Inferior parietal cortex (tissue), 1 donor: ENCODE data around the gene PCSK2.
A peak's percentile ranks its signal among the peaks of the same experiment; 100 is the strongest.

ENCODE experiments used
- DNase-seq: peaks from one replicate; pipeline ENCODE4 v3.0.0-alpha.2; 2016; ENCODE audit errors: extremely low spot score

Gene PCSK2

DNA sequence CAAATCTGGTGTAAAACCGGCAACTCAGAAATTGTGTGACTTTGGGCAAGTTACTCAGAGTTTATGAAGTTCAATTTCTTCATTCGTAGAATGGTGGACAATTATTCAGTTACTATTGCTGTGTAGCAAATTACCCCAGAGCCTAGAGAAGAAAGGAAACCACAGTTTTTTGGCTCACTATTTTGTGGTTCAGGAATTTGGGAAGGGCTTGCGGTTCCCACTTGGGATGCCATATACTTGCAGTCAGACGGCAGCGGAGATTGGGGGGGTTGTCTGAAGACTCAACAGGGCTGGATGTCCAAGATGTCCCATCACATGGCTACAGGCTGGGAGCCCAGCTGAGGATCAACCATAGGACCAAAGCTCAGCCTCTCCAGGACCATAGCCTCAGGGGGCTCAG lies 108.1 kb downstream of the PCSK2 start:
- no peak for DNase-seq

DNA sequence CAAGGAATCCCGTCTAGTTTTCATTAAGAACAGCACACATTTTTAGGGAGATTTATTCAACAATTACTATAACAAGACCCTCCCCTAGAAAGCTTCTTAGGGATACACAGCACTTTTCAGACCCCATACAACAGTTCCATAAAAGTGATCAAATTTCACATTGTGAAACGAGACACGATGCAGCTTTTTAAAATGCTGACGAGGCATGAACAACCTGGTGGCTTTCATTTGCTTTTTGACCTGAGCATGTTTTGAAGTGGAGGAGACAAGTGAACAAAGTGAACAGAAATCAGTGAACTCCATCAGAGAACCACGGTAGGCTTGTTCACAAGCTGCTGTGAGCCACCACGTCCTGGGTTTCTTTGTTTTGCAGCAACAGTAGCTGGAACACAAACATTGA lies 112.2 kb downstream of the PCSK2 start:
- DNase-seq = no peak

DNA sequence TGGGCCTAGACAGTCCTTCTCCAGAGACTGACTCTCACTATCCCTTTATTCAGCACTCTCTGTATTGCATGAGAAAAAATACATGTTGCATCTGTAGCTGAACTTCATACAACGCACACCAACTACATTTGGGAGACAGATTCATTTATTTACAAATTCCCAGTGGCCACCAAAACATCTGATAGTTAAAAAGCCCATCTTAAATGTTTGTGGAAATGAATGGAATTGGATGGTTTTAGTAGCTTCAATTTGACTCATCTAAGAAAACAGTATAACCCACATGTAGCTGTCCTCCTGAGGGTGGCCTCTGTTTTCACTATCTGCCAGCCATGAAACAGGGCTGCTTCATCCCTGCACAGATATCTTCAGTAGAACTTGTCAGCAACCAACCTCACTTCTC lies 116.3 kb downstream of the PCSK2 start:
- no peak for DNase-seq

DNA sequence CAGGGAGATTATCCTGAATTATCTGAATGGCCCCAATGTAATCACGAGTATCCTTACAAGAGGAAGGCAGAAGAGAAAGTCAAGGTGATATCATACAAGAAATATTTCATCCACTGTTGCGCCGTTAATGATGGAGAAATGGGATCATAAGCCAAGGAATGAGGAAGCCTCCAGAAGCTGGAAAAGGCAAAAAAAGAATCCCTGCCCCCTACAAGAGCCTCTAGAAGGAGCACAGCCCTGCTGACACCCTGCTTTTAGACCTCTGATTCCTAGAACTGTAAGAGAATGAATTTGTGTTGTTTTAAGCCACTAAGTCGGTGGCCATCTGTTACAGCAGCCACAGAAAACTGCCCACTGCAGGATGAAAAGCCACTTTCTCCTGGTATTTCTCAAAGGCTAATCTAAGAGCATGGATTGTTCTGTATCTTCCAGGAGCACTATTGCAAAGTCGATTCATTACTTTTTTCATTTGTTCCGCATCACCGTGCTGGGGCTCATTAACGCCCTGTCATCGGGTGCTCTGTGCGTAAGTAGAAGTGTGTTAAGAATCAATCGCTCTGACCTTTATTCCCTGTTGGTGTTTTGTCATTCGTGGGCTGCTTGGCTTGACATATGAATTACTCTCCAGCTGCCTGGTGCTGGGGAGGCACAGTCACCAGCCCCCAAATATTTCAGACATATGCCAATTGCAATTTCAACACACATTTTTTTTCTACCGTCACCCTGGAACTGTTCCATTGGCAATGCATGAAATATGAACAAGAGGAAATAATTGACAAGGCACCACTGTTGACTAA lies 117.0 kb downstream of the PCSK2 start:
- DNase-seq = no peak

DNA sequence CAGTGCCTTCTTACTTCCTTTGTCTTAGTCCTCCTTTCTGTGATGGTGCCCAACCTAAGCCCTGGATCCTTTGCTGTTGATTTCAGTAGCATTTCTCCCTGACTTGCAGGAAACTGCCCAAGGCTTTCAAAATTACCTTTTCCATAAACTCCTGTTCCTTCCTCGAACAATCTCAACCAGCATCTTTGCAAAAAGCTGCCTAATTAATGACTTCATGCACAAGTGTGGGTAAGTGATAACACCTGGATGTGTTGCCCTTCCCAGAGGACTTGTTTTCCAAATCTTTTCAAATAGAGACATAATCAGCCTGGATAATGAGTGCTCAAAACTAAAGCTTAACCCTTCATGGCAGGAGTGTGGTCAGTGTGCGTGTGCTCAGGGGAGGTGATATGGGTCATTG lies 118.0 kb downstream of the PCSK2 start:
- DNase-seq = no peak

DNA sequence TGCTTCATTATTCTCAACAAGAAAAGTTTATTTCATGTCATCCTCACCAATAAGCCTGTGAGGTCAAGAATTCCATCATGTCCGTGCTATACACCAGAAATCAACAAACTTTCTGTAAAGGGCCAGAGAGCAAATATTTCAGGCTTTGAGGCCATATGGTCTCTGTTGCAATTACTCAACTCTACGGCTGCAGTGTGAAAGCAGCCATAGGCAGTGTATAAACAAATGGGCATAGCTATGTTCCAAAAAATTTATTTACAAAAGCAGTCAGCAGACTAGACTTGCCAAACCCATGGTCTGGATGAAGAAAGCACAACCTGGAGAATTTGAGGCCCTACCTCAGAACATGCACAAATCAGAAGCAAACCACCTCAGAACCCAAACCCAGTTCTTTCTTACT lies 118.5 kb downstream of the PCSK2 start:
- no peak for DNase-seq

DNA sequence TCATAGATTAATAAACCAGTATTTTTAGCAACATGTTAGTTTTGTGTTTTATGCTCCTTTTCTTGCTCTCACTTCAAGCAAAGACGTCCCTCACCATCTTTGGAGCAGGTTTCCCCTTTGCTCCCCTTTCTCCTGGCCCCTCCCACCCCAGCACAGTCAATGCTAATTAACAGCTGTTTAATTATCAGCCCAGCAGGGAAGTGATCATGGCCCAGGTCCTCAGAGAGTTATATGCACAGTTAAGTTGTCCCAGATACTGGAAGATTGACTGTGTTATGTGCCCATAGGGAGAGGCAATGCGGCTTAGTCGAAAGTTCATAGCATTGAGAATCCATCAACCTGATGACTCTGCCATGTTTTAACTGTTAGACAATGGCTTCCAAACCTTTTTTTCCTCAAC lies 123.5 kb downstream of the PCSK2 start:
- DNase-seq = no peak

DNA sequence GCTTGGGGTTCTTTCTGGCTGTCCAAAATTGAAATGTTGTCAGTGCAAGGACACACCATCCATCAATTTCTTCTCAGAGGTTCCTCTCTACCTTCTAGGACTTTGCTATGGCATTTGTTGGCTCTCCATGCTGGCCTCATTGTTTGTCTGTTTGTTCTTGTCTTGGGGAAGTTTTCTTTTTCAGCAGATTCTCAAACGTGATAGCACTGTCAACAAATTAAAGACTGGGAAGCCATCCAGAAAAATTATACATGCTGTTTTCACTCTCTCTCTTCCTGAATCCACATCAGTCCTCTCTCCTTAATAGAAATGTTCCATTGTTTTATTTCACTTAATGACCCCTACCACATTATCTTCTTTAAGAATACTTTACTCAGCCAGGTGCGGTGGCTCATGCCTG lies 130.4 kb downstream of the PCSK2 start:
- no peak for DNase-seq

DNA sequence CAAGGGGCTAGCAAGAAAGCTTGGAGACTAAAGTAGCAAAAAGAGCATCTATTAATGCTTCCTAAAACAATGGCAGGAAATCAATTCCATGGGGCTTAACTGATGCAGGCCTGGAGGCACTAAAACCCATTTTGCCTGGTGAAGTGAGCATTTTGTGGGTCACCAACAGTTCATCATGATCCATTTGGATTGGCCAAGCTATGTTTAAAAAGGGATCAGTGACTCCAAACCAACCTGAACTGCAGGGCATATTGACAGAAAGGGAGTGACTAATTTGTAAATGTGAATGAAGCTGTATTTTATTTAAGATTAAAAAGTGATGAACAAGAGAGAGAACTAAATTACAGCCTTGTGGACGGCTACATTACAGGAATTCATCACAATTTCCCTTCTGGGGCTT lies 132.0 kb downstream of the PCSK2 start:
- no peak for DNase-seq

DNA sequence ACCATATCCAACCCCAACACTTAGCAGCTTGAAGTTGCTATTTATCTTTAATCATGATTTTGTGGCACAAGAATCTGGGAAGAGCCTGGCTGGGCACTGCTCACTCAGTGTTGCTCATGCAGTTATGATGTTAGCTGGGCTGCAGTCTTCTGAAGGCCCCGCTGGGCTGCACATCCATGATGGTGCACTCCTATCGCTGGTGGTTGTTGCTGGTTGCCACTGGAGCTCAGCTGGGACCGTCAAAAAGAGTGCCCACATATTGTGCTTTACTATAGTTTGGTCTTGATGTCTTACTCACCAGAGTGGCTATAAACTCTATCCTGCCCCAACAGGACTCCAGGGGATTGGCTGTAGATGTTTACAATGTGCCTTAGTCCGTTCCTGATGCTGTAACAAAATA lies 137.8 kb downstream of the PCSK2 start:
- DNase-seq = no peak

DNA sequence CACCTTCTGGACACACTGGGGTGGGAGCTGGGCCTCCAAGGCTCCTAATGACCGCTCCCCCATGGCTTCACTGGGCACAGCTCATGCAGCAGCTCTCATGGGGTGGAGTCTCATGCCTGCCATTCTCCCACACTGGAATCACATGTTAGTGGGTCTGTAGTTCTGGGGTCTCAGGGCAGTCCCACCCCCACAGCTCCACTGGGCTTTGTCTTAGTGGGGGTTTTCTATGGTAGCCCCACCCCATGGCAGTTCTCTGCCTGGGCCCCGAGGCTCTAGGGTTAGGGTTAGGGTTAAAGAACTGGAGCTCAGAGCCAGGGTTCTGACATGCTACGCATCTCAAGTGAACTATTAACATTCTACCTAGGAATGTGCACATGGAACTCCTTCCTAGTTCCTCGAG lies 139.0 kb downstream of the PCSK2 start:
- DNase-seq = no peak

DNA sequence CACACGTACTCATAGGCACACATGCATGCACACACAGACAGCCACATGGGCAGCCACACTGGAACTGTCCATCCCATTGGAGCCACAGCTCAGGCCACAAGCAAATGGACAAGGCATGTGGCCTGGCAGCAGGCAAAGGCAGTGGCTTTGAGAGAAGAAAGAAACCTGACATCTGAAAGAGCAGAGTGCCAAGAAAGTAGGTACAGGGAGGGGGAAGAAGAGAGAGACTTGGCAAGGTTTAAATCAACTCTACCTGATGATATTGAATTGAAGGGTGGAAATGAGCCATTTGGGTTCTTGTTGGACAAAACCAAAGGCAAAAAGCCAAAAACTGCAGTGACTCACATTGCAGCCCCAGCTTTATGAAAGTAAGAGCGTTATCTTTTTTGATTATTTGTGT lies 142.7 kb downstream of the PCSK2 start:
- no peak for DNase-seq

DNA sequence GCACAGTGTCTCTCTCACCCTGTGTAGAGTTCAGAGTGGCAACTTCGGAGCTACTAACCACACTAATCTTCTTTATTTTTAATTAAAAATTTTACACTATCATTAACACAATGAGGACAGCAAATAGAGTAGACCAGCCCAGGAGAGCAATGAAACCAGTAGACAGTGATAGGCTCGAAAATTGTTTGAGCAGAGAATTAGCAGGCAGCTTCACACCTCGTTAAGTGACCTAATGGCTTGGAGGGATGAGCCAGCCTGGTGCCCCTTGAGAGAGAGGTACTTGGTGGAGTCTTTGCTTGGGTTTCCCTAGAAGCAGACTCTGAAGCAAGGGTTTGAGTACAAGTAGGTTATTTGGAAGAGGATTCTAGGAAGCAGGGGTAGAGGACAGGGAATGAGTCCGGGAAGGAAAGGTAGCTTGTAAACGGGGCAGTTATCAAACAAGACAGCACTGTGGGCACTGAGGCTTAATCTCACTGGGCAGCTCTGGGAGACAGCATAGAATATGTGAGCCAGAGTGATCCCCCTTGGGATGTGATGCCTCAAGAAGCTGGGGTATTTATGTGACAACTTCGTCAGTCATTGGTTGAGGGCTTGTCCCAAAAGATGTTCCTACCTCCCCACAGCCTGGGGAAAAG lies 146.1 kb downstream of the PCSK2 start:
- DNase-seq = no peak

DNA sequence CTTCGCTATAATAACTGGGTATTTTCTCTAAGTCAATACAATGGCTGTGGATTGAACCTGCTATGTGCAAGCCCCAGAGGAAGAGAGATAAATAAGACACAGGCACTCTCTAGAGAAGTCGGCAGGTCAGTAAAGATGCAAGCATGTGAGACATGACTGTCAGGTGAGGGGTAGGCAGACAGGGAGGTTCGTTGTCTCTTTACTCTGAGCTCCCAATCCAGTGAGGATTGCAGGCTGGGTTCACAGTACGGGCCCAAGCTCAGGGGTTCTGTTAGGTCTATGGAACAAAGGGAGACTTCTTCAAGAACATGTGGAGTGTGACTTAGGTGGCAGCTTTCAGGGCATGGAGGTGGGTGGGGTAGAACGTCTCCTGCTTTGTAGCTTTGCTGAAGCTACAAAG lies 147.2 kb downstream of the PCSK2 start:
- DNase-seq = no peak

DNA sequence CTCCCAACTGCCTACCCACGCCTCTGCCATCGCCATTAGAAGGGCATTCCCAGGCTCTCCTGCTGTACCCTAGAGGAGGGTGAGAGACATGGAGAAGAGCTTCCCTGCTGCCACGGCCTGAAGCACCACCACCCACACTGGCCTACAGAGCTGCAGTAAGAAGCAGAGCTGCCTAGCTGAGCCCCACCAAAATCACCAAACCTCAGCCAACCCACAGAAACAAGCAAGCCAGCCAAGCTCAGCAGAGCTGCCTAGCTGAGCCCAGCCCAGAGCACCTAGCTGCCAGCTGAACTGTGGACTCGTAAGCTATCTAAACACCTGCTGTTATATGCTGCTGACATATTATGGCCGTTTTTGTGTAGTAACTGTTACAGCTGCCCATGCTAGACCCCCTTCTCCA lies 149.2 kb downstream of the PCSK2 start:
- no peak for DNase-seq

DNA sequence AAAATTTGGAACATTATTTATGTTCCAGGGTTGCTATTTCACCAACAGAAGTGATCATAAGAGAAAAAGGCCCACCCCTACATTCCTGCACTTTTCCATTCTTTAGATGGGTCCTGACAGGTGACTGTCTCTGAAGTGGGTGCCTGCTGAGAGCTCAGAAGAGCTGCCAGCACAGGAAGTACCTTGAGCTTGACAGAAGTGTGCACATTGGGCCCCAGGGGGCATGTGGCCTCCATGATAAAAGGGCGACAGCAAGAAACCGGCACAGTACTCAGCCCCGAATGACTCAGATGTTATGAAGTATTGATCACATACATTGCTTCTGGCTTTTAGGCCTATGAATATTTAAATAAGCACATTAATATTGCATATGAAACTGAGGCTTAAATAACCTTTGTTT lies 150.4 kb downstream of the PCSK2 start:
- DNase-seq = no peak

DNA sequence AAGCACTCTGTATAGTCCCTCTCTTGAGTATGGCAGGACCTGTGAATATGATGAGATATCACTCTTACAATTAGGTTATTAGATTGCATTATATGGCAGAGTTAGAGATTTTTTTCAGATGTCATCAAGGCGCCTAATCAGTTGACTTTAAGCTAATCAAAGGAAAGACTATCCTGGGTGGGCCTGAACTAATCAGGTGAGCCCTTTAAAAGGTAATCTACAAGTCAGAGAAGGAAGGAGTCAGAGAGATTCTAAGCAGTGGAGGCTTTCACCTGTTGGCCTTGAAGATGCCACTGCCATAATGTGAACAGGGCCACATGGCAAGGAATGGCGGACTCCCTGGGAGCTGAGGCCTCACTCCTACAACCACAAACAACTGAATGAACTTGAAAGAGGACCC lies 152.8 kb downstream of the PCSK2 start:
- no peak for DNase-seq

DNA sequence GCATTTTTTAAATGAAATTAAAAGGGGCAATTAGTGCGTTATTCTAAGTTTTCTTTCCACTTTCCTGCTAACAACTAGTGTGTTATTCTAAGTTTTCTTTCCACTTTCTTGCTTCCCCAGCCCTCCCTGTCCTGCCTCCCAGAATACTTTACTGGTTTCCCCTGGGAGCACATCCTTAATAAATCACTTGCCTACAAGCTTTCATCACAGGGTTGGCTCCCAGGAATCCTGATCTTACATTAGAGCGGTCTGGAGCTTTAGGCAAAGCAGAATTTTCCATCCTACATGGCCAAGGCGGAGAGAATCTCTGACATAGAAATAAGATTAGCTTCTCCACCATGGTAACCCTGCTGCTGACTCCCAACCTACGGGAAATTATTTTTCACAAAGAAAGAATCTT lies 154.0 kb downstream of the PCSK2 start:
- DNase-seq = no peak

DNA sequence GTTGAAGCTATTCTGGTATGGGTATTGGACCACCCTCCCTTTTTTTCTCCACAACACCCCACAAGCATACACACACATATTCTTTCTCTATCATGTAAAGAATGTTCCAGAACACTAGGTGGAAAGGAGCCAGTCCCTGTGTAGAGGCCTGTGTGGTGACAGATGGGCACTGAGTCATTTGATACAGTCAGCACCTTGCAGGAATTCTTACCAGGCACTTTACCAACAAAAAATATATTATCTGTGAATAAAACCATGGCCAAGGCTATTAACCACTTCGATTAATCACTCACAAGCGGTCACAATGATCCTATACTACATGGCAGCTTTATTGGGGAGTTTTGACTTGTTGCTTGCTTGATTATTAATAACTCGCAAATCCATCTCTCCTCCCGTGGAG lies 154.9 kb downstream of the PCSK2 start:
- peak; percentile 24 for DNase-seq

DNA sequence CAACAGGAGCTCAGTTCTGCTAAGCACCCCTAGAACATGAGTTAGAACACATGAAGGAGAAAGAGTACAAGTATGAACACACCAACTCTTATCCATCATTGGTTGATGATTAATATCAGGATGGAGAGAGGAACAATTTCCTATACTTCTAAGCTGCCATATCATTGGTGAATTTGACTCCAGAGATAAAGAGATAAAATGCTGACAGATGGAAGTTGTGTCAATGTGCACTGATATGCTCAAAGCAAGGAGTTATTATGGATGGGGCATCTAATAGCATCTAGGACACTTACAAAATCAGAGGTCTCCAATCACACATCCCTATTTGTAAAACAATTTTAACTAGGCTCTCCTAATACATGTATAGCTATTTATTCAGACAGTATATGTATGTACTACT lies 159.0 kb downstream of the PCSK2 start:
- DNase-seq = no peak

DNA sequence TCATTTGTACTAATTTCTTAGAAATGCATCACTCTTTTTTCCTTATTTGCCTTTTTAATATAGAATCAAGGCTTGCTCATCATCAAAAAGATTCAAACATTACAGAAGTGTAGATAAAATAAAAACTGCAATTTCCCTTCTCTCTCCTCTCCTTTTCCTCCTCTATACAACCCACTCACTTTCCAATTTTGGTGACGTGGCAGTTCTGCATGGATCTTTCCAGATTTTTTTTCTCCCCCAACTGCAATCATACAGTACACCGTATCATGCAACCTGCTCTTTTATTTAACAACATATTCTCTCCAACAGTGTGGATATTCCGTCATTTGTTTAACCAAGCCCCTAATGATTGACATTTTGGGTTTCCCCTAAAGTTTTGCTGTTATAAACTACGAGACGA lies 163.8 kb downstream of the PCSK2 start:
- DNase-seq = no peak

DNA sequence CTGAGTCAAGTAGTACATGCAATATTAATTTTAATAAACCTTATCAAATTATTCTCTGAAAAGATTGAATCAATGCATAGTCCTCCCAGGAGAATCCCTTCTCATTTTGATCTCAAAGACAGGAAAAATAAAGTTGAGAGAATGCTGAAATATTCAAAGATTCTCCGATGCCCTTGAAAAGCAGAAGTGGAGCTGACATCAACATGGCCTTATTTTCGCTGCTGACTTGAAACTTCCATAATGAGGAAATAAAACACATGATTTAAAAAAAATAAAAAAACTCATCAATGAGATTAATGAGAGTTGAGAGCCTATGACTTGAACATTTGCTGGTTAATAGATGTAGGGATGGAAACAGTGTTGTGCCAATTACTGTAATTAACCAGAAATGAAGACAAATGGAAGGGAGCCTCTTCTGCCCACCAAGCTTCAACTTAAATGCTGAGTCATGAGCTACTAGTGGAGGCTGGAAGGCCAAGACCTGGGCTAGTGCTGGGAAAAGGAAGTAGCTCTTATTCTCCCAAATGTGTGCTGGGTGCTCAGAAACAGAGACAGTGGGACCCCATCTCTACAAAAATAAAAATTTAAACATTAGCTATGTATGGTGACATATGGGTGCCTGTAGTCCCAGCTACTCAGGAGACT lies 164.4 kb downstream of the PCSK2 start:
- no peak for DNase-seq

DNA sequence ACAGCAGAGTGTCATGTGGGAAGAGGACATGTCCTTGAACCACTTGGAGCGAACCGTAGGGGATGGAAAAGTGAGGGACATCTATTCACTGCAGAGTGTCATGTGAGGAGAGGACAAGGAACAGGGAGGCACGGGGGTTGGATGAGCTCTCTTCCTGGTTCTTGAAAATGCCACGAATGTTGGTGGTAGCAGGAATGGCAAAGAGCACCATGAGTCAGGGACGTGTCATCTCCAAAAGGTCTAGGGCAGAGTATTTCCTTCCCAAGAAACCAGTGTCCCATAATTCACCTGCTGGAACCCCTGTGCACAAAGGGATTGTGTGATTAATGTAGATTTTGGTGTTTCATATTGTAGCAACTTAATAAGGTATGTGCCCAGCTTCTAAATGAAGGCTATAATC lies 167.6 kb downstream of the PCSK2 start:
- DNase-seq = no peak
